Right ventricle myocardium superior (tissue), 1 donor: ENCODE measurements around the gene GCGR. TPM values are rescaled to one million over a fixed set of nuclear protein-coding genes. Genes with fewer than 3 reads are reported as not detected.
A peak's percentile ranks its signal among the peaks of the same experiment; 100 is the strongest.
"Not testable (repeated sequence)": the region's sequence is repeated elsewhere in the genome, so short reads cannot be mapped to it uniquely, and the experiment has no call there.

Experiments
- ATAC-seq: fragments of 200-7000 bp; cut with Tn5 transposase; one replicate; pipeline ENCODE4 v1.9.1; 2020; ENCODE audit warnings: mild to moderate bottlenecking; ENCODE audit not compliant: poor library complexity
- DNase-seq: peaks from one replicate; pipeline ENCODE4 v3.0.0-alpha.2; 2020
- intact Hi-C: fragments of 100-400 bp; cut with DNase I; formaldehyde crosslinking; loops from one replicate; pipeline ENCODE4 v1.11.2; 2022
- total RNA-seq: library from RNA; stranded (reverse); fragmentation: NEBNext Ultra II Directional; extraction: Animal tissue kit (Norgen Biotek cat#: 25700); gene quantifications from one replicate; pipeline ENCODE4 v1.2.1, GENCODE V29; 2021
- donor health status: DM: no; HTN: yes; CAD: no; lungs with severe emphysema.

The GCGR gene
- total RNA-seq, 1 donor from 2014 or later: not detected

DNA sequence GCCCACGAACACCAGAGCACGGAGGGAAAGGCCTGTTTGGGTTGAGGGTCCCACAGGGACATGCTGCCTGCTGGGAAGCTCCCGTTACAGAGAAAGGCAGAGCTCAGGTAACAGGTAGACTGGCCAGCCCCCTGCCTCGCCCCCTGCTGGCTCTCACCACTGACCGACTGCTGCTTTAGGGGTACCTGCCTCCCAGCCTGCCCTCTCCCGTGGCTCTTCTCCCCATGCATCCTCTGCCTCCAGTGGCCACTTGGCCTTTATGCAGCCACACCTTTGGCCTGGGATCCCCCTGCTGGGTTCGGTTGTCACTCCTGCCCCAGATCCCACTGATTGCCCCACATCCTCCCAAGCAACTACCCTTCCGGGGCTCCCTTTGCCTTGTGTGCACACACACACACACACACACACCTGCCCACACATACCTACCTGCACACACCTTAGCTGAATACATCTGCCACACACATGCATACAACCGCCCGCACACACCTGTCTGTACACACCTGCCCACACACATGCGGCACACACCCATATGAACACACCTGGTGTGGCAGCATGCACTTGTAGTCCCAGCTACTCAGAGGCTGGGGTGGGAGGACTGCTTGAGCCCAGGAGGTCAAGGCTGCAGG lies 22.0 kb downstream of the GCGR start:
- intact Hi-C loops: no loop called here
- DNase-seq (no peak), ATAC-seq (no peak)

DNA sequence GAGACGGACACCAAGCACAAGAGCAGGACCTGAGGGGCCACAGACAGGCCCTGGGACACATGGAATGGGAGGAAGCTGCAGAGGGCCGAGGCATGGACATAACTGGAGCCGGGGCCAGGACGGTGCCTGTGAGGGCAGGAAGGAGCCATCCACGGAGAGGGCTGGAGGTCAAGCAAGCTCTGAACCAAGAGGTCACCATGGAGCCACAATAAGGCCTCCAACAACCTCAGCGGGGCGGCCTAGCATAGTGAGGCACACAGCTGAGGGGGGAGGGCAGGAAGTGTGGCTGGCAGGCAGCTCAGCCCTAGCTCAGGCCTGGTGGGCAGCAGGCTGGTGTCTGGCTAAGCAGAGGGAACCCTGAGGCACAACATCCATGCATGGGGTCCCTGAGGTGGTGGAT lies 24.7 kb downstream of the GCGR start:
- DNase-seq (no peak), ATAC-seq (no peak)
- intact Hi-C loops: no loop called here

DNA sequence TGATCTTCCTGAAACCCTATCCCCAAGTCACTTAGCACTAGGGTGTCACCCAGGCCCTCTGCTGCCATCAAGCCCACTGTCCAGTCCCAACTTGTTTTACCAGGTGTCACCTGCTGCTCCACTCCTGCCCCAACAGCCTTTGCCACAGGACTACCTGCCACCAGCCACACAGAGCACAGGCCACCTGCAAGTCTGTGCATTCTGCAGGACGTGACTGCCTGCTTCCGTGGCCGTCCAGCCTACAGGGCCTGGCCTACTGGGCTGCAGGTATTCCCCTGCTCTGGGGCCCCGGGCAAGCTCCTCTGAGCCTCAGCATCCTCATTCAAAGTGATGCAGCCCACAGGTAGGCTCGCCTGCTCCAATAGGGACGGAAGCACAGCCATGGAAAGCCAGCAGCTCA lies 25.9 kb downstream of the GCGR start:
- ATAC-seq: no peak
- intact Hi-C loops: no loop called here

DNA sequence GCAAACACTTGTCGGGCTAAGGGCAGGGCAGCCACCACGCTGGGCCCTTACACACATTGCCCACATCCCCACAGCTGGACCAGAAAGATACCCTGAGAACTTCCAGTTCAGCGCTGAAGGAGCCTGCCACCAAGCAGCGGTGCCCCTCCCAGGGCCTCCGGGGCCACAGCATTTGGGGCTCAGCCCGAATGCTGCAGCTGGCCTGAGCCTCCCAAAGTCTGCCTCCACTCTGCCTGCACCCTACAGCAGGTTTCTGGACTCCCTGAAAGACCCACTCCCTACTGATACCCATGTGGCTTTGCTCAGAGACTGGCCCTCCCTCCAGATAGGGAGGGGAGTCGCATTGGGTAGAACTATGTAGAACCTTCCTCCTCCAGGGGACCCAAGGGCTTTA lies 27.6 kb downstream of the GCGR start:
- intact Hi-C loops: no loop called here
- no peak for DNase-seq
- ATAC-seq: no peak

More for the DNA sequence above, 25.9 kb downstream of the GCGR start:
- DNase-seq: no peak

DNA sequence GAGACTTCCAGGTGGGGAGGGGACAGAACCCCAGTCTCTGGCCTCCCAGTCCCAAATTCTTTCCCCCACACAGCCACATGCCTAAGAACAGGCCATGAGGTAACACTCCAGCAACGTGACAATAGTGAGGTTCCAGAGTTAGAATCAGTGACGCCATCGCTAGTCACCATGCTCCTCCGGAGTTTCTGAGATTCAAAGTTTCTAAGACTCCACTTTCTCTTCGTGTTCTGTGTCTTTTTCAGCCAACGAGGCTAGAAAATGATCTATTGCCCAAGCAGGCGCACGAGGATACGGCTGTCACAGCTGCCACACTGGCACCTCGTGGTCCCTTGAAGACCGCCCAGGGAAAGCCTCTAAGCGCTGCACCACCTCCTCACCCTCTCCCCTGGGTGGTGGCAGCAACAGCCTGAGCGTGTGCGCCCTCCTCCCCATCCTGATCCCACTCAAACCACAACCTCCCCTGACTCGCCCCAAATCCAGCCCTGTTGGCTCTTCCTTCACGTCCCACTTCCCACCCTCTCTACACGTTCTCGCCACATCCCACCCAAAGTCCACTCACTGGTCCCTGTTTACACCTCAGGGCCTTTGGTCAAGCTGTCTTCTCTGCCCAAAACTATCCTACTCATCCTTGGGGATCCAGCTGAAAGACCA lies 28.1 kb downstream of the GCGR start:
- peak; percentile 20 for ATAC-seq
- no peak for DNase-seq
- intact Hi-C loops: no loop called here

DNA sequence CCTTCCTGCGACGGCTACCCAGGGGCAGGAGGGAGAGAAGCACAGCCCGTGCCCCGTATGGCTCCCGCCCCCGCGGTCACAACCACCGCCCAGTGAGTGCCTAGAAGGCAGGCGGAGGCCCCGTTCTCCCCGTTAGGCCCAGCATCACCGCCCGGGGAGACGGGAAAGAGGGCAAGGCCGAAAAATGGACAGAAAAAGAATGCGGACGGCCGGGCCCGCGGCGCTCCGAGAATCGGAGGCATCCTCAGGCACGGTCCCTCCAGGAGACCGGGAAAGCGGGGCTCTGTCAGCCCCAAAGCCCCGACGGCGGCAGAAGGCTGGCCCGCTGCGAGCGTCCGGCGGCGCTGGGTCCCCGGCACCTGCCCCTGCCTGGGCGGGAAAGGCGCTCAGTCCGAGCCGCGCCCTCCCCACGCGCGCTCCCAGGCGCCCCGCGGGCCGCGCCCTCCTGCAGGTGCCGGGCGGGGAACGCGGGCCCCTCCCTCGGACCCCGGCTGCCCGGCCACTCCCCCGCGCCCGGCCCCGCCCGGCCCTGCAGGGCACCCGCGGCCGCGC lies 28.7 kb downstream of the GCGR start:
- DNase-seq (no peak), ATAC-seq (peak; percentile 17)
- intact Hi-C loops: no loop called here

DNA sequence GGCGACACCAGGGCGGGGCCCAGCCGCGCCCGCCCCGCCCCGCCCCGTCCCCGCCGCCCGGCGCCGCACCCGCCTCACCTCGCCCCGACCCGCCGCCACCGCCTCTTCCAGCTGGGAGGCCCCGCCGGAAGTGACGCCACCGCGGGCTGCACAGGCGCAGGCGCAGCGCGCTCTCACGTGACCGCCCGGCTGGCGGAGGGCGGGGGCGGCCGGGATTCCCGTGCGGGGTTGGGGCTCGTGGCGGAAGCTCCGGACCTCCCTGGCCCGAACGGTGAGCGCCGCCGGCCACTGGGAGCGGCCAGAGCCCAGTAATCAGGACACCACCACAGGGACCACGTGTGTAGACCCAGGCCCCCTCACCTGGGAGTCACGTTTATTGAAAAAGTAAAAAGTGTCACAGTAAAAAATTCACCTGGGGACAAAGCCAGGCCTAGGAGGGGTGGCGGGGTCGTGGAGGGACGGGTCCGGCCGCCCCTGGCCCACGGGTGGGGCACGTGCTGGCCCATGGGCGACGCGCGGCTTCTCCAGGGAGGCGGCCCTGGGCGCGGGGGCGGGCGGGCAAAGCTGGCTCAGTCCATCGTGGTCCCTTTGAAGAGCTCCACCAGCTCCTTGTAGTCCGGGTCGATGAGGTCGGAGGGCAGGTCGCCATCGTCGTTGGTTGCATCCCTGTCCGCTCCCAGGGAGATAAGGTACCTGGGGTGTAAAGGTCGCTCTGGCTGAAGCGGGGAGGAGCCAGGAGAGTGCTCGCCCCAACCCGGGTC lies 29.4 kb downstream of the GCGR start, which contains the start of gene MCRIP1:
Gene MCRIP1, minus strand, starts transcription at position 132 of the 761 bp plus-strand sequence. CDS start 8,785 bp downstream, outside the sequence.
- intact Hi-C loops: no loop called here
- peak; percentile 95 for ATAC-seq
- peak; percentile 98 for DNase-seq

DNA sequence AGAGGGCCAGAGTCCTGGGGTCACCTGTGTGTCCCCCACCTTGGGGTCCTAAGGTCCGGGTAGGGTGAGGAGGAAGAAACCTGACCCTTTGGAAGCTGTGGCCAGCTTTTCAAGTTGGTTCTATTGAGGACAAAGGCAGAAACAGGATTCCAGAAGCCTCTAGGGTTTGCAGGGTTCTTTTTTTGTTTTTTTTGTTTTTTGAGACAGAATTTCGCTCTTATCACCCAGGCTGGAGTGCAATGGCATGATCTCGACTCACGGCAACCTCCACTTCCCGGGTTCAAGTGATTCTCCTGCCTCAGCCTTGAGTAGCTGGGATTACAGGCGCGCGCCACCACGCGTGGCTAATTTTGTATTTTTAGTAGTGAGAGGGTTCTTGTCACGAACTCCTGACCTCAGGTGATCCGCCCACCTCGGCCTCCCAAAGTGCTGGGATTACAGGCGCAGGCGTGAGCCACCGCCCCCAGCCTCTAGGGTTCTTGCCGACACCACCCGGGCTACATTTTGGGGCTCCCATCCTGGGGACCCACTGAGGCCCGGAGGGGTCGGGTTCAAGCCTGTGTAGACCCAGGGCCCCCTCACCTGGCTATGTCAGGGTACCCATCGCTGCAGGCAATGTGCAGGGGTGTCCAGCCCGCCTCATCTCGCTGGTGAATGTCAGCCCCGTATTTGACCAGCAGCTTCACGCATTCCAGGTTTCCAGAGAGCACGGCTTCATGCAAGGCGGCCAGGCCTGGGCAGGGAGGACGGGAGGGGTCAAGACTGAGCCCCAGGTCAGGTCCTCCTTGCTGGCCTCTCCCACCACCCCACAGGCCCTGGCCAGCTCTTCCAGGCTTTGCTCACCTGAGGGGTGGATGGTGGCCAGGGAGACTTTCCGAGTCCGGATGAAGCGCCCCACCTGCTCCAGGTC lies 30.2 kb downstream of the GCGR start:
- intact Hi-C loops: no loop called here
- ATAC-seq: no peak
- no peak for DNase-seq

DNA sequence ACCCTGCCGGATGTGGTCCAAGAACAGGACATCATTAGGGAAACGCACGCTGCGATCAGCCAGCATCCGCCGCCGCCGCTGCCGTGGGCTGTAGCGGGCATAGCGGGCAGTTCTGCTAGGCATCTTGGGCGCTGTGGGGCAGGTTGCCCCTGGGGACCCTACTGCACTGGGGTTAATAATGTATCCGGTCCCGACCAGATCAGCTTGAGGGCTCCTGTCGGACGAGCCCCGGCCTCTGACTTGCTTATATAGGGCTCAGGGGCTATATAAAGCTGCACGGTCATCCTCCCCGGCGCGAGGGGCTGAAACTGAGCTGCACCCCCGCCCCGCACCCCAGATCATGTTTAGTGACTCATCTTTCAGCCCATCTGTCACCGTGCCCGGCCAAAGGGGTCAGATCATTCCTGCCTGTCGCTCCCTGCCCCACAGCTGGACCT lies 30.9 kb downstream of the GCGR start, which contains the start of gene PPP1R27:
Gene PPP1R27, minus strand, starts transcription at position 220 of the 437 bp plus-strand sequence. Its CDS starts 97 bp downstream, at position 123.
- no peak for DNase-seq
- ATAC-seq: no peak
- intact Hi-C loops: no loop called here

DNA sequence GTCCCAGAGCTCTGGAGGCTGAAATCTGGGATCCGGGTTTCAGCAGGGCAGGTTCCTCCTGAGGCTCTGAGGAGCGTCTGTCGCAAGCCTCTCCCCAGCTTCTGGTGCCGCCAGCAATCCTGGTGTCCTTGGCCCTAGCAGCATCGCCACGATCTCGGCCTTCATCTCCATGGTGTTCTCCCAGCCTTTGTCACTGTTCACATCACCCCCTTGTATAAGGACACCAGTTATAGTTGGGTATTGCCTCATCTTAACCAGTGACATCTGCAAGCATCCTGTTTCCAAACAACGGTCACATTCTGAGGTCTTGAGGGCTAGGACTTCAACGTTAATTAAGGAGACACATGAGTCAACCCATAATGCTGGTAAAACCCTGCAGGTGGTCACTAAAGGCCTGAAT lies 33.7 kb downstream of the GCGR start:
- intact Hi-C loops: no loop called here
- ATAC-seq: no peak
- DNase-seq: no peak

DNA sequence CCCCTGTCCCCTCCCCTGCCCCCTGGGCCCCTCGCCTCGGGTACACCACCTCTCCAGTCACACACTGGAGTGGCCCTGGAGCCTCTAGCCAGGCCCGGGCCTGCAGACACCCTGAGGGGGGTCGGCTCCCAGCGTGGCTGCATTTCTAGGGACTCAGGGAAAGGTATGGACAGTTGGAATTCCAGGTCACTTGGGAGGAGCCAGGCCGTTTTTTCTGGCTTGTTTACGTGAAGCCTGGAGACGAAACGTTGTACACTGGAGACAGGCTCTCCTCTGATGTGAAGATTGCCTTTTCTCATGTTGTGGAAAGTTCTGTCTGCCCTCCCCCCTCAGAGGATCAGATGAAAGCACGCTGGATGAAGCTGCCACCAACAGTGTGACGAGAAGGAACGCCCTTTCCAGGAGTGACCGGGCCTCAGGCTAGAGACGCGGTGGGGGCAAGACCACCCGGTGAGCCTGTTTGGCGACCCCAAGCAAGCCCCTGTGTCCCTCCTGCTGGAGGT lies 34.9 kb downstream of the GCGR start:
- no peak for DNase-seq
- no peak for ATAC-seq
- intact Hi-C loops: no loop called here

DNA sequence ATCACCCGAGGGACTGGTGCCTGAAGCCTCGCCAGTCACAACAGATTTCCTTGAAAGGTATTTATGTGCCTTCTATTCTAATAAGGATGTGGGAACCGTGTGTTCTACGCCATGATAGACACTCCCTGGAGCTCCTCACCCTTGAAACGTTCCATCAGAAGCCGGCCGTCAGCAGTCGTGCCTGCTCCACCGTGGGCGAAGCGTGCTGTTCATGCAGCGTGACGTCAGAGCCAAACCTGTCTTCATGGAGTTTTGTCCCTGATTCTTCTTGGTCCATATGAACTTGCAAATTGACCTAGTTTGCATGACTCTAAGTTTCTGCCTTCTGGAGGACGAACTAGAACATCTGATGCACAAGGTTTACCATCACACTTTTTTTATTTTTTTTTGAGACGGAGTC lies 35.4 kb downstream of the GCGR start:
- no peak for DNase-seq
- no peak for ATAC-seq
- intact Hi-C loops: no loop called here

DNA sequence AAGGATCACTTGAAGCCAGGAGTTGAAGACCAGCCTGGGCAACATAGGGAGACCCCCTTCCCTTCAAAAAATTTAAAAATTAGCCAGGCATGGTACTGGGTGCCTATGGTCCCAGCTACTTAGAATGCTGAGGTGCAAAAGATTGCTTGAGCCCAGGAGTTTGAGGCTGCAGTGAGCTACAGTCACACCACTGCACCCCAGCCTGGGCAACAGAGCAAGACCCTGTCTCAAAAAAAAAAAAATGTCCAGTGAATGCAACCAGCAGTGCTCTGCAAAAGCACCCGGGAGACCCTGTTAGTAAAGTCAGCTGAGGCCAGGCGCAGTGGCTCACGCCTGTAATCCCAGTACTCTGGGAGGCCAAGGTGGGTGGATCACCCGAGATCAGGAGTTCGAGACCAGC lies 36.1 kb downstream of the GCGR start:
- DNase-seq, intact Hi-C loops, ATAC-seq: not testable (repeated sequence)

DNA sequence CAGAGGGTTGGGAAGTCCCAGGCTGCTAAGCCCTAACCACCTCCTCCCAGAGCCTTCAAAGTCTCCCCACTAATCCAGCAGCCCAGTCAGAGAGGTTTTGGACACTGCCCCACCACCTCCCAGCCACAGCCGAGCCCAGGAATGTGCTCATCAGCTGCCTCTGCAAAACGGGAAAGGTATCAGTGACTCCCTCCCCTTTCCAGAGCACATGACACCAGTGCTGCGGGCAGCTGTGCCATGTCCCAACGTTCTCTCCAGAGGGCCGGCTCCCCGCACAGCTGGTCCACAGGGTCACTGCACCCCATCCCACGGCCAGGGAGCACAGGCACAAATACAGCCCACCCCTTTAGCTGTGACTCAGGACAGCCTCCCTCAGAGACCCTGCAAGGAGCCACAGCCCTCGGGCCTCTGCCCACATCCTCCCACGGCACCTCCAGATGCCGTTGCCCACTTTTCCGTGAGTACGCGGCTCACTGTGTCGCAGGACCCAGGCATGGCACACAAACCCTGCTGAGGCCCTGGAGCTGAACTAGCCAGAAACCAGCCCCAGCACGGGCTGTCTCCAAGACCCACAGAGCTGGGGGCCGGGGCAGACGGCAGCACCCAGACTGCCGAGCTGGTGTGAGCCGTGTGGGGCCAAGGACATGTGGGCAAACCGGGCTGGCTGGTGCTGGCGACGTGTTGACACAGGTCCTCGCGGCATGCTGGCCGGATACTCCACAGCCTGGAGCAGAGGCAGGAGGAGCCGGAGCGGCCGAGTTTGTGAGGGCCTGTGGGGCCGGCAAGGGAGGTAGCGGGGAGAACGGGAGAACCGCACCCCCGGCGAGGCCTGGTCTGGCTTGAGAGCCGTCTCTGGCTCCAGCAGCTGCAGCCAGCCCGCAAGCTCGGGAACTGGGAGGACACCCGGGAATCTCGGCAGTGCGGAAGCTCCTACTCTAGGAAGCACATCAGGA lies 37.2 kb downstream of the GCGR start:
- DNase-seq (peak; percentile 58), ATAC-seq (peak; percentile 84)

DNA sequence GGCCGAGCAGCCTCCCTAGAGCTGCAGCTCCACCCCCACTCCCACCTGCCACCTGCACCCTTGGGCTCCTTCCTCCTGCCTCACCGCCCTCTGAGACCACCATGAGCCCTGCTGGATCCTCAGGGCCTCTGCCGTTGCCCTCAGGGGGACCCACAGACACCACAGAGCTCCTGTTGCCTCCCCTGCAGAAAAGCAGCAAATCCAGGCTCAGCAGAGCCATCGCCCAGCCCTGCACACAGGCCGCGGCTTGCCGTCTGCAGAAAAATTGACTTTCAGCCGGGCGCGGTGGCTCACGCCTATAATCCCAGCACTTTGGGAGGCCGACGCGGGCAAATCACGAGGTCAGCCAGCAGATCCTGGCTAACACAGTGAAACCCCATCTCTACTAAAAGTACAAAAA lies 37.9 kb downstream of the GCGR start:
- DNase-seq (no peak), ATAC-seq (no peak)
- intact Hi-C loops: no loop called here

More for the DNA sequence above, 37.2 kb downstream of the GCGR start:
- intact Hi-C loops: no loop called here

DNA sequence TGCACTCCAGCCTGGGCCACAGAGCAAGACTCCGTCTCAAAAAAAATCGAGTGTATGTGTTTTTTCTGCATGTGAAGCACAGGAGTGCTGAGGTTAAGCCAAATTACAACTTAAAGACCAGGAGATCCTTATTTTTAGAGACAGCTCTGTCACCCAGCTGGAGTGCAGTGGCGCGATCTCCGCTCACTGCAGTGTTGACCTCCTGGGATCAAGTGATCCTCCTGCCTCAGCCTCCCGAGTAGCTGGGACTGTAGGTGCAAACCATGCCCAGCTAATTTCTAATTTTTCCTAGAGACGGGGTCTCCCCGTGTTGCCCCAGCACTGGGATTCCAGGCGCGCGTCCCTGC lies 38.4 kb downstream of the GCGR start:
- intact Hi-C loops: no loop called here
- no peak for ATAC-seq
- no peak for DNase-seq
